Measurements from ENCODE around the gene DNAH1.

Gene DNAH1

GRCh38 chr3:52399131-52399530, 83.0 kb downstream of the DNAH1 start:
- no peak for TF ChIP-seq CTCF (IDR thresholded peaks at IDR 0.05; ENCODE audit: low read depth, low read length, missing control alignments)
- no peak overlapping the region for H3K27ac ChIP-seq
- no peak overlapping the region for H3K4me3 ChIP-seq (ENCODE audit: low read depth, low read length)
- DNase-seq, result no peak
- peaks cover 26% of the 10 kb centered on the region for H3K36me3 ChIP-seq (replicated peaks)
- H3K27me3 ChIP-seq (replicated peaks), result no peaks in the 10 kb centered on the region
- in situ Hi-C loops (cut with HindIII; ENCODE audit: low pct_ligation_motif_present, low sequenced_read_pairs), result no loop called here

DNA sequence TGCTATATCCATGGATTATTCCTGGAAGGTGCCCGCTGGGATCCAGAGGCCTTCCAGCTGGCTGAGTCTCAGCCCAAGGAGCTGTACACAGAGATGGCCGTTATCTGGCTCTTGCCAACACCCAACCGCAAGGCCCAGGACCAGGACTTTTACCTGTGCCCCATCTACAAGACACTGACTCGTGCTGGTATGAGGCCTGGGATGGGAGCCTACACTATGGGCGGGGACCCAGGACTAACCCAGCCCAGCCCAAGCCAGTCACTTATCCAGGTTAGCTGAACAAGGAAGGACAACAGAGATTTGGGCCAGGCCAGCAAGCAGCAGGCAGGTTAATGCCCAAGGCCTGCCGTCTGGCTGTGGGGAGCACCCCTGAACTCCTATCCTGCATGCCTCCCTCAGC, 83.5 kb downstream of the DNAH1 start:
- peaks cover 31% of the 10 kb centered on the region for H3K36me3 ChIP-seq (replicated peaks)
- no peak for TF ChIP-seq CTCF (IDR thresholded peaks at IDR 0.05; ENCODE audit: low read depth, low read length, missing control alignments)
- no peak overlapping the region for H3K27ac ChIP-seq
- H3K27me3 ChIP-seq (replicated peaks), result no peaks in the 10 kb centered on the region
- no peak for DNase-seq
- in situ Hi-C loops (cut with HindIII; ENCODE audit: low pct_ligation_motif_present, low sequenced_read_pairs), result no loop called here
- H3K4me3 ChIP-seq (ENCODE audit: low read depth, low read length), result no peak overlapping the region

GRCh38 chr3:52400275-52400793, 84.2 kb downstream of the DNAH1 start:
- in situ Hi-C loops (cut with HindIII; ENCODE audit: low pct_ligation_motif_present, low sequenced_read_pairs), result no loop called here
- Histone ChIP-seq H3K36me3 (replicated peaks) (peaks cover 36% of the 10 kb centered on the region), H3K4me3 (ENCODE audit: low read depth, low read length) (no peak overlapping the region), H3K27ac (no peak overlapping the region), H3K27me3 (replicated peaks) (no peaks in the 10 kb centered on the region)
- no peak for TF ChIP-seq CTCF (IDR thresholded peaks at IDR 0.05; ENCODE audit: low read depth, low read length, missing control alignments)
- DNase-seq, result no peak

DNA sequence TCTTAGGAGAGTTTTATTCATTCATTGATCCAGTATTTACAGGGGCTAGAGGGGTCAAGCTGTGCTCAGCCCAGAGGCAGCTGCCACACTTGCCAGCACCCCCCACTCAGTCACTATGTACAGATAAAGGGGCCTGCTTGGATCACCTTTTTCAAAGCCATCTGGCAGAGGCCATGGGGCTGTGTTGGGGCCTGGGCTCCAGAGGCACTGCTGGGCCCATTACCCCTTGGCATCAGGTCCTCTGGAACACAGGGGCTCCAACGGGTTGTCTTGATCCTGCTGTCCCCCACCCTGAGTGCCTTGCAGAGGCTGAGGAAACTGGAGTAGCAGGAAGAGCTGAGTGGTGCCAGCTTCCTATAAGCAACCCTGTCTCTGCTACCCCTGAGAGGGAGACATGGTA, 84.9 kb downstream of the DNAH1 start:
- peaks cover 43% of the 10 kb centered on the region for H3K36me3 ChIP-seq (replicated peaks)
- no peak overlapping the region for H3K27ac ChIP-seq
- H3K27me3 ChIP-seq (replicated peaks), result no peaks in the 10 kb centered on the region
- H3K4me3 ChIP-seq (ENCODE audit: low read depth, low read length), result no peak overlapping the region
- in situ Hi-C loops (cut with HindIII; ENCODE audit: low pct_ligation_motif_present, low sequenced_read_pairs), result no loop called here
- DNase-seq, result no peak
- no peak for TF ChIP-seq CTCF (IDR thresholded peaks at IDR 0.05; ENCODE audit: low read depth, low read length, missing control alignments)

DNA sequence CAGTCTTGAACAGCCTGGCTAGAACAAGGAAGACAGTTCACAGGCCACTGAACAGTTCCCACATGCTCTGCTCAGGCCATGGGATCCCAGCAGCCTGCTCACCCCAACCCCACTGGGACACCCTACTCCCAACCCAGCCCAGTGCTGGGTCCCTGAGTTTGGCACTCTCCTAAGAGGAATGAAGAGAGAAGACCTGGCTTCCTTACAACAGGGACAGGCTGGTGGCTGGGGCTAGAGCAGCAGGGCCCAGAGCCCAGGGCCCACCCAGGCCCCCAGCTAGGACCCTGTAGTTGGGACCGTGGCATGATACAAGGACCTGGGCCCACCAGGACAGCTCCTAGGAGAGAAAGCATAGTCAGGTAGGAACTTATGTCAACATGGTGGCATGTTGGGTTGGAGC, 85.4 kb downstream of the DNAH1 start:
- TF ChIP-seq CTCF (IDR thresholded peaks at IDR 0.05; ENCODE audit: low read depth, low read length, missing control alignments), result no peak
- H3K27ac ChIP-seq, result no peak overlapping the region
- no peaks in the 10 kb centered on the region for H3K27me3 ChIP-seq (replicated peaks)
- H3K4me3 ChIP-seq (ENCODE audit: low read depth, low read length), result no peak overlapping the region
- H3K36me3 ChIP-seq (replicated peaks), result peaks cover 47% of the 10 kb centered on the region
- in situ Hi-C loops (cut with HindIII; ENCODE audit: low pct_ligation_motif_present, low sequenced_read_pairs), result no loop called here
- no peak for DNase-seq

DNA sequence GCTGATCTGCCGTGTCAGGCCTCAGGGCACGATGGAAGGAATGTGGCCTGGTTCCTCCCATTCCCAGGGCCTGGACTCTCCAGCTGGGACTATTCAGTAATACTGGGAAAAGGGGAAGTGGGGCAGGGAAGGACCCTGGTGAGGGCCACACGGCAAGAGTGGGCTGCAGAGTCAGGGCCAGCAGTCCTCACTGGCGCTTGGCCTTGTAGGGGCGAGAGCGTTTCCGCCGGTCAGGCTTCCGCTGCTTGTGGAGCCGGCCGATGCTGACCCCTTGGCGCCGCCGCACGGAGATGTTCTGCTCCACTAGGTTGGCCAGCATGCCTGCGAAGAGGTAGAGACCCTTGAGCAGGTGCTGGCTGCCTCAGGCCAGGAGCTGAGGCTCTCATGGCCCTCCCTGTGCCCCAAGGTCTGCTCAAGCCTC, 86.0 kb downstream of the DNAH1 start:
- no peak for DNase-seq
- H3K27ac ChIP-seq, result no peak overlapping the region
- H3K27me3 ChIP-seq (replicated peaks), result no peaks in the 10 kb centered on the region
- peaks cover 51% of the 10 kb centered on the region for H3K36me3 ChIP-seq (replicated peaks)
- in situ Hi-C loops (cut with HindIII; ENCODE audit: low pct_ligation_motif_present, low sequenced_read_pairs), result no loop called here
- TF ChIP-seq CTCF (IDR thresholded peaks at IDR 0.05; ENCODE audit: low read depth, low read length, missing control alignments), result no peak
- no peak overlapping the region for H3K4me3 ChIP-seq (ENCODE audit: low read depth, low read length)

Measured in brain microvascular endothelial cell (primary cell).